AG04450 (cell line): ENCODE data around the gene MTA2. TPM values are rescaled to one million over a fixed set of nuclear protein-coding genes. Genes with fewer than 3 reads are reported as not detected.

ENCODE experiments used
- CTCF ChIA-PET: fragments of 300-600, 350-600 bp; formaldehyde crosslinking; extraction: SDS; loops from one replicate; lab custom pipeline; 2022; ENCODE audit warnings: antibody characterized with exemption, inconsistent platforms; lab: Charles Lee
- POLR2A ChIA-PET: fragments of 350-600 bp; formaldehyde crosslinking; extraction: SDS; loops from one replicate; lab custom pipeline; 2021; ENCODE audit warnings: antibody characterized with exemption, inconsistent platforms; lab: Yijun Ruan, JAX
- DNase-seq: peaks from one replicate; pipeline ENCODE4 v3.0.0-alpha.2; 2011; ENCODE audit warnings: low read depth, low spot score
- H3K27ac ChIP-seq: one replicate; pipeline ENCODE4 v1.5.1; 2012; ENCODE audit warnings: low read depth, low read length, control low read depth
- H3K27me3 ChIP-seq: one replicate; pipeline ENCODE4 v1.6.0; 2012; ENCODE audit warnings: low read length; ENCODE audit not compliant: control insufficient read depth, insufficient read depth
- H3K4me3 ChIP-seq: 2 replicates; pipeline ENCODE4 v1.5.1; 2011; ENCODE audit warnings: mild to moderate bottlenecking, low read depth, low read length, control low read depth
- H3K9me3 ChIP-seq: 2 replicates; pipeline ENCODE4 v1.5.1; 2012; ENCODE audit warnings: low read length; ENCODE audit not compliant: control insufficient read depth, insufficient read depth
- polyA plus RNA-seq: library from polyadenylated mRNA; depleted of rRNA; stranded (reverse); fragments of >200 nt; gene quantifications from 2 replicates; pipeline ENCODE4 v1.2.3, GENCODE V29; 2011
- TF ChIP-seq, protein P1 (sequence below): IDR thresholded peaks from 2 replicates; pipeline ENCODE4 v1.5.1; 2011; ENCODE audit warnings: low read depth, low read length, control low read depth, inconsistent platforms

The MTA2 gene
- polyA plus RNA-seq, 1 experiment: 22.9 TPM

DNA sequence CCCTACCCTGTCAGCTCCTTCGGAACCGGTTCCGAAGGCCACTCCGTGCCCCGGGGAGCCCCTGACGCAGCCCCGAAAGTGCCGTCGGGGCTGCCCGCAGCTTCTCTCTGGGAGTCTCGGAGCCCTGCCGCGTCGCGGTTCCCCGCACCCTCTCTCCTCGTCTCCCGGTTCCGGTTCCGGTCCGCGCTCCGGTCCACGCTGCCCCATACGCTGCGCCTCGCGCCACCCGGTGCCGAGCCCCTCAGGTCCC is 618 bp downstream of the MTA2 start:
- H3K27ac ChIP-seq: peak overlapping the region; percentile 78
- TF ChIP-seq, protein P1, sequence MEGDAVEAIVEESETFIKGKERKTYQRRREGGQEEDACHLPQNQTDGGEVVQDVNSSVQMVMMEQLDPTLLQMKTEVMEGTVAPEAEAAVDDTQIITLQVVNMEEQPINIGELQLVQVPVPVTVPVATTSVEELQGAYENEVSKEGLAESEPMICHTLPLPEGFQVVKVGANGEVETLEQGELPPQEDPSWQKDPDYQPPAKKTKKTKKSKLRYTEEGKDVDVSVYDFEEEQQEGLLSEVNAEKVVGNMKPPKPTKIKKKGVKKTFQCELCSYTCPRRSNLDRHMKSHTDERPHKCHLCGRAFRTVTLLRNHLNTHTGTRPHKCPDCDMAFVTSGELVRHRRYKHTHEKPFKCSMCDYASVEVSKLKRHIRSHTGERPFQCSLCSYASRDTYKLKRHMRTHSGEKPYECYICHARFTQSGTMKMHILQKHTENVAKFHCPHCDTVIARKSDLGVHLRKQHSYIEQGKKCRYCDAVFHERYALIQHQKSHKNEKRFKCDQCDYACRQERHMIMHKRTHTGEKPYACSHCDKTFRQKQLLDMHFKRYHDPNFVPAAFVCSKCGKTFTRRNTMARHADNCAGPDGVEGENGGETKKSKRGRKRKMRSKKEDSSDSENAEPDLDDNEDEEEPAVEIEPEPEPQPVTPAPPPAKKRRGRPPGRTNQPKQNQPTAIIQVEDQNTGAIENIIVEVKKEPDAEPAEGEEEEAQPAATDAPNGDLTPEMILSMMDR: no peak
- H3K27me3 ChIP-seq: no peaks in the 10 kb centered on the region
- H3K4me3 ChIP-seq: peak overlapping the region; percentile 80
- ChIA-PET POLR2A (interaction anchor here (0.6 to 1.9 kb wide), 12 partner anchors 9 to 255 kb away, joined by 3 to 38 read pairs (median 6); partner anchors contain the start of genes B3GAT3, C11orf98, CSKMT and EEF1G), CTCF (interaction anchor here (0.6 to 2.1 kb wide), 7 partner anchors 9 to 478 kb away, joined by 3 to 10 read pairs (median 3); partner anchors contain the start of genes EEF1G and TUT1)
- DNase-seq: no peak
- peaks cover 2% of the 10 kb centered on the region; the same call in 1 of the 2 replicates for H3K9me3 ChIP-seq

DNA sequence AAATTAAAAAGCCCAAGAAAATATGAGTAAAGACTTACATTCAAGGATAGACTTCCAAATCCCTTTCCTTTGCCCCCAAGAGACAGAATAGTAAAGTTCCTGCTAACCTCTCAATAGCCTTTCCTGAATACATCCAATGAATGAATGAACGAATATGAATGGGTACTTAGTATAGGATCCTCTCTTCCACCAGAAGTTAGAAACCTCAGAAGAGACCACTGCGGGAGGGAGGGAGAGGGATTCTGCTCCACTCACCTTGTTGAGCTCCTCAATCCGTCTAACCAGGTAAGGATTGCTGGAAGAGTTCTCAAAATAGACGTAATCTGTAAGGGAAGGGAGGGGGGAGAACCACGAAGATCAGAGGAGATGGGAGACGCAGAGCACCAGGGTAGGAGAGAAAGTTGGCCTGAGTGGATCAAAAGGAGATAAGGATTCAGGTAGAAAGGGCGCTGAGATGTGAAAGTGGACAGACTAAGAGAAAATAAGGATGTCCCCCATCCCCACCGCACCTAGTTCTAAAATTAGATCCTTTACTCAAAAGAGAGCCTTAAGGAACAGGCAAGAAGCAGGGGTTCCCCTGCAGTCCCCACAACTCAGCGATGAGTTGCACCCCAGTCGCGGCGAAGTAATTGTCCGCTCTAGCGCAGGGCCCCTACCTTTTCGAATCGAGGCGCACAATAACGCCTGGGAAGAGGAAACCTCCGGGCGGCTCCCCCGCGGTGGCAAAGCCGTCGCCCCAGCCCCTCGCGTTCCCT is 1.1 kb downstream of the MTA2 start:
- POLR2A ChIA-PET: interaction anchor here (0.6 to 1.9 kb wide), 7 partner anchors 8 to 74 kb away, joined by 3 to 38 read pairs (median 13); partner anchors contain the start of genes B3GAT3, C11orf98, CSKMT and EEF1G

DNA sequence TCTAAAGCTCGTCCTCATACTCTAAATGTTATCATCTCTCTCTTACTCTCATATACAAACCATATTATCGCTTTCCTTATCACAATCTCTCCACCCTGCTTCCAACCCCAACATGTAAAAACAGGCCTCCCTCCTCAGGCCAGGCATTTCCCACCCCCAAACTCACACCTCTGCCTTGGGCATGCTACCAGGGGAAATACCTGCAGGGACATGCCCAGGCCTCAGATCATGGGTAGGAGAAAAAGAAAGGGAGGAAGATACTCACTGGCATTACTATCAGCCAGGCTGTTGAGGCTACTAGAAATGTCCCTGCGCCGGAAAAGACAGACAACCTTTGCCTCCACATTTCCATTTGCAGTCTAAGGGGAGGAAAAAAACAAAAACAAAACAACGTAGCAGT is 1.8 kb downstream of the MTA2 start:
- no peak overlapping the region for H3K27ac ChIP-seq
- peak overlapping the region; percentile 80 for H3K4me3 ChIP-seq
- no peaks in the 10 kb centered on the region for H3K27me3 ChIP-seq
- TF ChIP-seq, protein P1: no peak
- ChIA-PET POLR2A (interaction anchor here (1.0 to 1.8 kb wide), 2 partner anchors 26 to 65 kb away, joined by 5 to 10 read pairs; partner anchors contain the start of genes C11orf98, CSKMT and EEF1G), CTCF (interaction anchor here (1.2 to 2.1 kb wide), 4 partner anchors 8 to 205 kb away, joined by 4 to 10 read pairs (median 4); partner anchors contain the start of gene TUT1)
- no peak for DNase-seq
- peaks cover 2% of the 10 kb centered on the region; the same call in 1 of the 2 replicates for H3K9me3 ChIP-seq

More for the DNA sequence above, 1.1 kb downstream of the MTA2 start:
- TF ChIP-seq, protein P1: no peak
- CTCF ChIA-PET: interaction anchor here (0.6 to 2.1 kb wide), 7 partner anchors 9 to 477 kb away, joined by 3 to 10 read pairs (median 3); partner anchors contain the start of genes EEF1G and TUT1
- peak overlapping the region; percentile 78 for H3K27ac ChIP-seq
- peak overlapping the region; percentile 80 for H3K4me3 ChIP-seq
- peaks cover 2% of the 10 kb centered on the region; the same call in 1 of the 2 replicates for H3K9me3 ChIP-seq
- no peak for DNase-seq
- no peaks in the 10 kb centered on the region for H3K27me3 ChIP-seq

DNA sequence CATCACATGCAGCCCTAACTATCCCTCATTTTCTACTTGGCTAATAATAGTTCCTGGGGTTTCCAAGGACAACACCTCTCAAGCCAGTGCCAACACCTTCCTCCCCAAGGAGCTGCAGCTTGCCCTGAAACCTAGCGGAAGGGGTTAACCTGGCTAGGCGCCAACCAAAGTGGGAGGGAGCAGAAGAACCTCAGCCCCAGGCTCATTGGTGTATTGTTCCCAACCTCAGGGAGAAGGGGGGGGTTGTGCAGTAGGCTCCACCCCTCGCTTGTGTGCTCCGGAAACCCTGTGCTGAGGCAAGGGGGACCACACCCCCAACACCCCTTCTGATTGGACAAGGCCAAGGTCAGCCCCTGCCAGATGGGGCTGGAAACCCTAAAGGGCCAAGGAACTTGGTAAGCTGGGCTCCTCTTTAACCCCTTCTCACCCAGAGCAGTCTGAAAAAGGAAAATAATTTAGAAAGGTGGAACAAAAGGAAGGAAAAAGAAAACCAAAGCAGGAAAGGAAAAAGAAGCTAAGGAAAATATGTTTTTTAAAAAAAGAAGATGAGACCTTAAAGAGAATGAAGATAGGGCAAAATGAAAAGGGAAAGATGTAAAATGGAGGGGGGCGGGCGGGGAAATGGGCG is 2.5 kb downstream of the MTA2 start:
- no peak overlapping the region for H3K27ac ChIP-seq
- peaks cover 2% of the 10 kb centered on the region; the same call in 1 of the 2 replicates for H3K9me3 ChIP-seq
- H3K27me3 ChIP-seq: no peaks in the 10 kb centered on the region
- POLR2A ChIA-PET: interaction anchor here (0.8 to 1.8 kb wide), 3 partner anchors 8 to 66 kb away, joined by 3 to 10 read pairs (median 5); partner anchors contain the start of genes C11orf98, CSKMT and EEF1G
- H3K4me3 ChIP-seq: peak overlapping the region; percentile 80
- CTCF ChIA-PET: interaction anchor here (1.3 to 1.4 kb wide), 2 partner anchors 13 to 175 kb away, joined by 4 to 5 read pairs; no protein-coding TSS in a partner anchor
- TF ChIP-seq, protein P1: no peak
- DNase-seq: peak; percentile 98
